CD4-positive, CD25-positive, alpha-beta regulatory T cell (primary cell): ENCODE results near the gene CSDE1. TPM values are rescaled to one million over a fixed set of nuclear protein-coding genes. Genes with fewer than 3 reads are reported as not detected.
"Not testable (repeated sequence)": the region's sequence is repeated elsewhere in the genome, so short reads cannot be mapped to it uniquely, and the experiment has no call there.

Experiments used
- ATAC-seq, 2 donors: fragments of 150-1000 bp; cut with Tn5 transposase; one replicate each; pipeline ENCODE4 v1.10.0; 2021; ENCODE audit warnings: low read depth in 2 of 2, moderate number of reproducible peaks in 2 of 2, moderate library complexity in 1 of 2
- DNase-seq, 3 donors: peaks; one replicate each; pipeline versions ENCODE4 v3.0.0 to v3.0.0-alpha.2; 2012 to 2022; ENCODE audit warnings: mixed read lengths in 1 of 3
- H3K27ac ChIP-seq: one replicate; pipeline ENCODE4 v1.7.0; 2013; ENCODE audit warnings: mild to moderate bottlenecking, low read length; ENCODE audit not compliant: insufficient read depth, poor library complexity, severe bottlenecking
- H3K27me3 ChIP-seq: one replicate; pipeline ENCODE4 v1.7.0; 2013; ENCODE audit warnings: low read length; ENCODE audit not compliant: control insufficient read depth, insufficient read depth
- H3K36me3 ChIP-seq: one replicate; pipeline ENCODE4 v1.7.0; 2013; ENCODE audit warnings: mild to moderate bottlenecking, low read length, moderate library complexity; ENCODE audit not compliant: control insufficient read depth, insufficient read depth
- H3K4me1 ChIP-seq: 2 replicates; pipeline ENCODE4 v1.7.0; 2013; ENCODE audit warnings: mild to moderate bottlenecking, low read length; ENCODE audit not compliant: insufficient read depth, control insufficient read depth, poor library complexity, severe bottlenecking
- H3K4me3 ChIP-seq: one replicate; pipeline ENCODE4 v1.7.0; 2013; ENCODE audit warnings: low read depth, mild to moderate bottlenecking, low read length, moderate library complexity
- H3K9me3 ChIP-seq, 2 experiments: 1 replicate in 1 of 2; 2 replicates in 1 of 2; pipeline ENCODE4 v1.7.0; 2013; ENCODE audit warnings: low read length in 2 of 2, mild to moderate bottlenecking in 1 of 2, moderate library complexity in 1 of 2; ENCODE audit not compliant: control insufficient read depth in 2 of 2
- H3K27ac Mint-ChIP-seq, 3 donors: one replicate each; pipeline ENCODE4 v1.8.0; 2020 to 2022; ENCODE audit warnings: mild to moderate bottlenecking in 3 of 3, mixed read lengths in 3 of 3, moderate library complexity in 2 of 3
- H3K27me3 Mint-ChIP-seq: one replicate; pipeline ENCODE4 v1.8.0; 2022; ENCODE audit warnings: mild to moderate bottlenecking, mixed read lengths
- H3K36me3 Mint-ChIP-seq: one replicate; pipeline ENCODE4 v1.8.0; 2020; ENCODE audit warnings: mixed read lengths
- H3K4me1 Mint-ChIP-seq, 4 donors: one replicate each; pipeline ENCODE4 v1.8.0; 2020 to 2022; ENCODE audit warnings: mixed read lengths in 4 of 4, mild to moderate bottlenecking in 1 of 4
- H3K4me3 Mint-ChIP-seq, 4 donors: one replicate each; pipeline ENCODE4 v1.8.0; 2020 to 2022; ENCODE audit warnings: mild to moderate bottlenecking in 4 of 4, mixed read lengths in 4 of 4, moderate library complexity in 3 of 4
- H3K9me3 Mint-ChIP-seq, 7 donors: one replicate each; pipeline ENCODE4 v1.8.0; 2020 to 2022; ENCODE audit warnings: mixed read lengths in 7 of 7, mild to moderate bottlenecking in 3 of 7, moderate library complexity in 2 of 7
- polyA plus RNA-seq, 4 donors: library from polyadenylated mRNA; unstranded; fragments of 300-500 nt; fragmentation: Illumina TruSeq; gene quantifications; one replicate each; pipeline ENCODE4 v1.2.3, GENCODE V29; 2021
- total RNA-seq: library from RNA; stranded (reverse); gene quantifications from one replicate; pipeline ENCODE4 v1.2.3, GENCODE V29; 2022

CSDE1 gene
- total and polyA plus RNA-seq, 5 donors from 2014 or later: 363 to 641 (median 367) TPM

DNA sequence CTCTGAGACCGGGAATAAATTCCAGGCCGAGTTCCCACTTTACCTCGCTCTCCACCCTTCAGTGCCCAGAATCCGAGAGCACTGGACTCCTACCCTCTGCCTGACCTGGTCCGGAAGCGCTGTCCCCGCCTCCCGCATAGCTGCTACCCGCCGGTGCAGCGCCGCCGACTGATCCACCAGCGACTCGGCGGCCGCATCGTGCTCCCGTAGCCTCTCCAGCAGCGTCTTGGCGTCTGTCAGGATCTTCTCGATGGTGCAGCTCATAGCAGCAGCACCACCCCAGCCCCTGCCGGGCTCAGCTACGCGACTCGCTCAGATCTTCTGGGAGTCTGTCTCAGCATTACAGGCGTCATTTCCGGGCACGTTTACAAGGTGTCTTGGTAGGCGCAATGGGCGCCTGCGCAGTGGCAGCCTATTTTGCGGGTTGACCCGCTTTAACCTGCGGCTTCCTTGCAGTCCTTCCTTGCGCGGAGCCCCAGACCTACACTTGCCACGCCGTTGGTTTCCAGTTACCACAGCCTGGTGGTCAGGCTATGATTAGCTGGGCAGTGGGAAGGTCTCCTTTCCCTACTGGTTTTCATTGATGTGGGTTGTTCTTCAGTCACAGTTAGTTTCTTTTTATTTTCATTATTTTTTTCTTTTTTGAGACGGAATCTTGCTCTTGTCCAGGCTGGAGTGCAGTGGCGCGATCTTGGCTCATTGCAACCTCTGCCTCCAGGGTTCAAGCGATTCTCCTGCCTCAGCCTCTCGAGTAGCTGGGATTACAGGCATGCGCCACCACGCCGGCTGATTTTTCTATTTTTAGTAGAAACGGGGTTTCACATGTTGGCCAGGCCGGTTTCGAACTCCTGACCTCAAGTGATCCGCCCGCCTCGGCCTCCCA lies 22.8 kb upstream of the CSDE1 start, which contains the start of gene SIKE1:
SIKE1 (minus strand) TSS at position 342 of the 883 bp plus-strand sequence; CDS start at position 264, 78 bp downstream.
- H3K4me1 Mint-ChIP-seq: peaks cover 19 to 37% (median 27%) of the 10 kb centered on the region in 4 donors
- peaks cover 15% of the 10 kb centered on the region for H3K36me3 Mint-ChIP-seq
- H3K4me3 Mint-ChIP-seq: peak within 1 kb of the TSS; percentile 96 to 100 (median 98)
- ATAC-seq: peak; percentile 99
- H3K4me1 ChIP-seq: peaks cover 15% of the 10 kb centered on the region
- H3K27me3 ChIP-seq: no peaks in the 10 kb centered on the region
- H3K4me3 ChIP-seq: peak within 1 kb of the TSS; percentile 98
- H3K27ac Mint-ChIP-seq: peak within 1 kb of the TSS; percentile 98 to 100 (median 99)
- H3K9me3 Mint-ChIP-seq: peaks cover 0 to 3% (median 0%) of the 10 kb centered on the region in 7 donors
- no peaks in the 10 kb centered on the region for H3K9me3 ChIP-seq
- DNase-seq: peak; percentile 94 to 97 (median 95)
- peaks cover 16% of the 10 kb centered on the region for H3K36me3 ChIP-seq
- H3K27ac ChIP-seq: peak within 1 kb of the TSS; percentile 91
- H3K27me3 Mint-ChIP-seq: no peaks in the 10 kb centered on the region

DNA sequence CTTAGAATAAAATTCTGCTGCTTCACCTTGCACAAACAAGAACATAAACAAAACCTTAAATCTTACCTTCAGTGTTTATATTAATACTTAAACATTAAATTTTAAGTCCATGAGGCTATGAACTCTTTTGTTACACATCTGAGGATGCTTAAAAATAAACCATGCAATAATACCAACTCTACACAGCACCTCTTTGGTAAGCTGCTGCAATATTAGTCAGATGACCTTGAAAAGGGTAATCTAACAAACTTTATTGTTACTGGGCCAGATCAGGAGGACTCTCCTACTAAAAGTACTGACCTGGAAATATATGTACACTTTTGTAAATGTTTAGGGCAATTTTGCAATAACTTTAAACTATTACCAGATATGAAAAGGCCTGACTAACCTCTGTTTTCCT lies 21.9 kb upstream of the CSDE1 start:
- H3K36me3 Mint-ChIP-seq: peaks cover 18% of the 10 kb centered on the region

DNA sequence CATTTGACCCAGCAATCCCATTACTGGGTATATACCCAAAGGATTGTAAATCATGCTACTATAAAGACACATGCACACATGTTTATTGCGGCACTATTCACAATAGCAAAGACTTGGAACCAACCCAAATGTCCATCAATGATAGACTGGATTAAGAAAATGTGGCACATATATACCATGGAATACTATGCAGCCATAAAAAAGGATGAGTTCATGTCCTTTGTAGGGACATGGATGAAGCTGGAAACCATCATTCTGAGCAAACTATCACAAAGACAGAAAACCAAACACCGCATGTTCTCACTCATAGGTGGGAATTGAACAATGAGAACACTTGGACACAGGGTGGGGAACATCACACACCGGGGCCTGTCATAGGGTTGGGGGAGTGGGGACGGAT lies 18.9 kb upstream of the CSDE1 start:
- peaks cover 19 to 37% (median 27%) of the 10 kb centered on the region in 4 donors for H3K4me1 Mint-ChIP-seq

More for the DNA sequence above, 21.9 kb upstream of the CSDE1 start:
- peak overlapping the region; percentile 91 for H3K27ac ChIP-seq
- no peaks in the 10 kb centered on the region for H3K27me3 Mint-ChIP-seq
- H3K9me3 Mint-ChIP-seq: no peaks in the 10 kb centered on the region
- H3K36me3 ChIP-seq: peaks cover 25% of the 10 kb centered on the region
- peak overlapping the region; percentile 98 to 100 (median 99) for H3K27ac Mint-ChIP-seq
- peak overlapping the region; percentile 98 for H3K4me3 ChIP-seq
- H3K4me1 Mint-ChIP-seq: peaks cover 19 to 37% (median 27%) of the 10 kb centered on the region in 4 donors
- ATAC-seq: no peak
- H3K27me3 ChIP-seq: no peaks in the 10 kb centered on the region
- H3K9me3 ChIP-seq: no peaks in the 10 kb centered on the region
- H3K4me3 Mint-ChIP-seq: peak overlapping the region; percentile 96 to 100 (median 98)
- peaks cover 15% of the 10 kb centered on the region for H3K4me1 ChIP-seq
- DNase-seq: no peak

DNA sequence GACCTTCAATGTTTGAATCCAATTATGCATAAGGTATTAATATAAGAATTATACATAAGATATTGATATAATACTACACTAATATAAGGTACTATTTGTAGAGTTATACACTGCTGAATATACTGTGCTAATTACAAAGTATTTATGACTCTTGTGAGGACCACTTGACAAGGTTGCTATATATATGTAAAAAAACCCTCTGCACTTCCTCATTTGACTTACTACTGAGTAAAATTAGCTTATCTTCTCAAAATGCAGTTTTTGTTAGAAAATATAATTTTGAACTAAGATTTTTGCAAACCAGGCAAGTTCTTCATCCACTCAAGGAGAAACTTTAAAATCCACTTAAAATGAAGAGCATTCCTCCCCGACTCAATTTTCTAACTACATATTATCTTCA lies 14.2 kb upstream of the CSDE1 start:
- no peaks in the 10 kb centered on the region for H3K27me3 Mint-ChIP-seq
- DNase-seq: no peak
- peaks cover 61% of the 10 kb centered on the region for H3K36me3 ChIP-seq
- H3K36me3 Mint-ChIP-seq: peaks cover 15% of the 10 kb centered on the region
- H3K27me3 ChIP-seq: no peaks in the 10 kb centered on the region
- H3K4me3 ChIP-seq: no peak overlapping the region
- H3K27ac Mint-ChIP-seq: no peak overlapping the region
- no peaks in the 10 kb centered on the region for H3K4me1 ChIP-seq
- no peaks in the 10 kb centered on the region for H3K9me3 ChIP-seq
- H3K9me3 Mint-ChIP-seq: no peaks in the 10 kb centered on the region
- no peak overlapping the region for H3K27ac ChIP-seq
- H3K4me3 Mint-ChIP-seq: no peak overlapping the region
- peaks cover 0 to 2% (median 0%) of the 10 kb centered on the region in 4 donors for H3K4me1 Mint-ChIP-seq
- ATAC-seq: no peak

More for the DNA sequence above, 18.9 kb upstream of the CSDE1 start:
- not testable (repeated sequence) for H3K27ac ChIP-seq, H3K9me3 Mint-ChIP-seq, H3K4me3 ChIP-seq, H3K27me3 ChIP-seq, DNase-seq, H3K9me3 ChIP-seq, H3K27ac Mint-ChIP-seq, ATAC-seq, H3K27me3 Mint-ChIP-seq
- Mint-ChIP-seq H3K36me3 (peaks cover 19% of the 10 kb centered on the region), H3K4me3 (peak overlapping the region in 1 of 4 donors; percentile 75)
- peaks cover 15% of the 10 kb centered on the region for H3K4me1 ChIP-seq
- H3K36me3 ChIP-seq: peaks cover 50% of the 10 kb centered on the region

DNA sequence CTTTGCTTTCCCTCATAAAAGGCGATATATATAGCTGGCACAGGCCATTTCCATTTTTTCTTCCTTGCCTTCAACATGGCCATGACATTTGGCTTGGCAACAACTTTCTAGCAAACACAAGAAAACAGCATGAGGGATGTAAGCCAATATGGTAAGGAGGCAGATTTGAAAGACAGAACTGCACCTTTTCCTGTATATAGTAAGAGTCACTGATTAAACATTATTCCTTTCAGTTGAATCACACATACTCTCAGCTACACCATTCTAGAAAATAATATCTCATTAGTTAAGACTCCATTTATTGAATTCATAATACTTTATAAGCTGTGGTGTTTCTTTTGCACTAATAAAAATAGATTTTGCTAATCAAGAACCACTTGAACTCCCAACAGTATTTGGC lies 13.2 kb upstream of the CSDE1 start:
- no peak for DNase-seq
- H3K36me3 ChIP-seq: peaks cover 58% of the 10 kb centered on the region
- no peak overlapping the region for H3K27ac Mint-ChIP-seq
- peaks cover 0 to 2% (median 0%) of the 10 kb centered on the region in 4 donors for H3K4me1 Mint-ChIP-seq
- no peak overlapping the region for H3K27ac ChIP-seq
- H3K36me3 Mint-ChIP-seq: peaks cover 11% of the 10 kb centered on the region
- H3K4me3 ChIP-seq: no peak overlapping the region
- ATAC-seq: no peak
- H3K4me1 ChIP-seq: no peaks in the 10 kb centered on the region
- no peaks in the 10 kb centered on the region for H3K27me3 ChIP-seq
- no peaks in the 10 kb centered on the region for H3K9me3 ChIP-seq
- no peaks in the 10 kb centered on the region for H3K27me3 Mint-ChIP-seq
- H3K9me3 Mint-ChIP-seq: no peaks in the 10 kb centered on the region
- no peak overlapping the region for H3K4me3 Mint-ChIP-seq

DNA sequence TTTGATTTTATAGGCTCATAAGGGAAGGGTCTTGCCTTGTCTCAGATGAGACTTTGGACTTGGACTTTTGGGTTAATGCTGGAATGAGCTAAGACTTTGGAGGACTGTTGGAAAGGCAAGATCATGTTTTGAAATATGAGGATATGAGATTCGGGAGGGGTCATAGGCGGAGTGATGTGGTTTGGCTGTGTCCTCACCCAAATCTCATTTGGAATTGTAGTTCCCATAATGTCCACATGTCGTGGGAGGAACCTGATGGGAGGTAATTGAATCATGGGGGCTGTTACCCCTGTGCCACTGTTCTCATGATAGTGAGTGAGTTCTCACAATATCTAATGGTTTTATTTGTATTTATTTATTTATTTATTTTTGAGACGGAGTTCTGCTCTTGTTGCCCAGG lies 6.9 kb upstream of the CSDE1 start:
- Histone ChIP-seq H3K36me3 (peaks cover 9% of the 10 kb centered on the region), H3K4me3 (no peak overlapping the region), H3K4me1 (no peaks in the 10 kb centered on the region), H3K27ac (no peak overlapping the region), H3K27me3 (no peaks in the 10 kb centered on the region), H3K9me3 (no peaks in the 10 kb centered on the region)
- ATAC-seq (no peak), DNase-seq (no peak)
- H3K4me1 Mint-ChIP-seq: no peaks in the 10 kb centered on the region
- peaks cover 0 to 6% (median 0%) of the 10 kb centered on the region in 7 donors for H3K9me3 Mint-ChIP-seq
- peaks cover 7% of the 10 kb centered on the region for H3K36me3 Mint-ChIP-seq
- H3K4me3 Mint-ChIP-seq: no peak overlapping the region
- no peak overlapping the region for H3K27ac Mint-ChIP-seq
- no peaks in the 10 kb centered on the region for H3K27me3 Mint-ChIP-seq

DNA sequence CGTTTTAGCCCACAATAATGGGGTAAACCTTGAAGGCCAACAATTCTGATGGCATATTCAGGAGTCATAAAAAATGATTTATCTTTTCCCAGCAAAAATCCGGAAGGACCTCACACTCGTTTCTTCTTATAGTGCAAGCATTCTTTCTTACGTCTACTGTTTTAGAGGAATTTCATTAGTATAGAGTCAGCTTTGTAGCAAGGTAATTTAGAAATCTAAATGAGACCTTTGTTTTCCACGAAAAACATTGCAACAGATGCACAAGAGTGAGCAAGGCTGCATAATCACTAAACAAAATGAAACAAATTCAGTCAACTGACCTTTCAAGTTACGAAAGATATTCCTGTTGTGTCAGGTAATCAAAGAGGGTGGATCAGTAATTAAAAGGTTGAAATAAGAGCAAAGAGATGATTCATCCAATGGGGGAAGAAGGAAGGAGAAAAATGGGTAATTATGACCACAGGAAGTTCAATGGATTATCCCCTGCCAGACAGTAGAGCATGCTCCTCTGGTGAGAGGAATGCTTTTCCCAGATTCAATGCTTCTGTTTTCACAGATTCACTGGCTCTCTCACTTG lies 560 bp upstream of the CSDE1 start:
- Histone ChIP-seq H3K4me3 (peak overlapping the region; percentile 99), H3K4me1 (peaks cover 45% of the 10 kb centered on the region), H3K9me3 (no peaks in the 10 kb centered on the region), H3K27ac (peak overlapping the region; percentile 100), H3K27me3 (no peaks in the 10 kb centered on the region), H3K36me3 (no peaks in the 10 kb centered on the region)
- Mint-ChIP-seq H3K36me3 (peaks cover 3% of the 10 kb centered on the region), H3K4me1 (peaks cover 20 to 50% (median 43%) of the 10 kb centered on the region in 4 donors), H3K27ac (peak overlapping the region; percentile 99 to 100 (median 100)), H3K27me3 (peaks cover 12% of the 10 kb centered on the region), H3K9me3 (peaks cover 0 to 9% (median 1%) of the 10 kb centered on the region in 7 donors), H3K4me3 (peak overlapping the region; percentile 97 to 100 (median 98))
- no peak for DNase-seq
- ATAC-seq: no peak
